WERI-Rb-1 (cell line): Measurements from ENCODE around the gene MAP3K8.

Experiments used
- DNase-seq: peaks from one replicate; pipeline ENCODE4 v3.0.0-alpha.2; 2020
- H3K27ac ChIP-seq: fragments of 250-450 bp; sonication (Bioruptor Pico); 2 replicates; pipeline ENCODE4 v1.5.1; 2020; ENCODE audit warnings: mild to moderate bottlenecking, moderate library complexity
- H3K27me3 ChIP-seq: fragments of 250-450 bp; sonication (Bioruptor Pico); 2 replicates; pipeline ENCODE4 v1.5.1; 2021; ENCODE audit warnings: mild to moderate bottlenecking, low read depth, moderate library complexity; ENCODE audit not compliant: insufficient read depth, severe bottlenecking
- H3K36me3 ChIP-seq: fragments of 250-450 bp; sonication (Bioruptor Pico); 2 replicates; pipeline ENCODE4 v1.5.1; 2020; ENCODE audit warnings: mild to moderate bottlenecking, moderate library complexity
- H3K4me3 ChIP-seq: 2 replicates; pipeline ENCODE4 v1.5.1; 2011; ENCODE audit warnings: low read depth, mild to moderate bottlenecking, control low read depth, low read length
- H3K9me3 ChIP-seq: fragments of 250-450 bp; sonication (Bioruptor Pico); 2 replicates; pipeline ENCODE4 v1.5.1; 2021; ENCODE audit warnings: mild to moderate bottlenecking, moderate library complexity; ENCODE audit not compliant: severe bottlenecking
- TF ChIP-seq, protein P1 (sequence below): IDR thresholded peaks from 2 replicates; pipeline ENCODE4 v1.5.1; 2011; ENCODE audit warnings: low read depth, mild to moderate bottlenecking, control low read depth, inconsistent platforms, low read length

The MAP3K8 gene

DNA sequence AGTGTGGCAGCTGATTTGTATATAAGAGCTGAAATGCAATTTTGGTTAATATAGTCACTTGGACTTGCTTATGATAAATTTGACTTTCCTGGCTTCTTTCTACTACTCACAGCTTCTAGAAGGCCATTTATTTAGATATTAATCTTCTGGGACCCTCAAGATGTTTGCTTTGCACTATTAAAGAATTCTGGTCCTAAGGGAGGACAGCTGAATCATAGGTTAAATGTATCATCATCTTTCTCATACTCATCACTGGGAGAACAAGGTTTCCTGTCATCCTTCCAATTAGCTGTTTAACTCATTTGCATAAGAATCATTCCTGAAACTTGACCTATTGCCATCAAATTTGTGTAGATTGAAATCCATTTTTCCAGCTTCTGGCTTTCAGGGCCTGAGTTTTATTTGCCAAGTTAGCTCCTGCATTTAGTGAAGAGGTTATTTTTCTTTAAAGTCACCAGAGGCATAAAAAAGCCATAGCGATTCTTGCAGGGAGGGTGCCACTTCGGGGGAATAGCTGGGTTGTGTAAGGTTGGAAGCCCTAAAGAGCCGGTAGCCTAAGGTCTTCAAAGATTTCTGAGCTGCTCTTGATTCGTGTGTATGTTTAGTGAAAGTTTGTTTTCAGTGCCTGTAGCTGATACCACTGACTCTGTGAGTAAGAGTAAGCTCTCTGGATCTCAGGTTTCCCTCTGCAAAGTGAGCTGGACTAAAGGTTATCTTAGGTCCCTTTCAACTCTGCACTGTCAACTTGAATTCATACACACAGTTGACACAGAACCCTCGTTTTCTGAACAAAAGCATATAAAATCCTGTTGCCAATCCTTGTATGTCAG is 4.3 kb downstream of the MAP3K8 start:
- TF ChIP-seq, protein P1, sequence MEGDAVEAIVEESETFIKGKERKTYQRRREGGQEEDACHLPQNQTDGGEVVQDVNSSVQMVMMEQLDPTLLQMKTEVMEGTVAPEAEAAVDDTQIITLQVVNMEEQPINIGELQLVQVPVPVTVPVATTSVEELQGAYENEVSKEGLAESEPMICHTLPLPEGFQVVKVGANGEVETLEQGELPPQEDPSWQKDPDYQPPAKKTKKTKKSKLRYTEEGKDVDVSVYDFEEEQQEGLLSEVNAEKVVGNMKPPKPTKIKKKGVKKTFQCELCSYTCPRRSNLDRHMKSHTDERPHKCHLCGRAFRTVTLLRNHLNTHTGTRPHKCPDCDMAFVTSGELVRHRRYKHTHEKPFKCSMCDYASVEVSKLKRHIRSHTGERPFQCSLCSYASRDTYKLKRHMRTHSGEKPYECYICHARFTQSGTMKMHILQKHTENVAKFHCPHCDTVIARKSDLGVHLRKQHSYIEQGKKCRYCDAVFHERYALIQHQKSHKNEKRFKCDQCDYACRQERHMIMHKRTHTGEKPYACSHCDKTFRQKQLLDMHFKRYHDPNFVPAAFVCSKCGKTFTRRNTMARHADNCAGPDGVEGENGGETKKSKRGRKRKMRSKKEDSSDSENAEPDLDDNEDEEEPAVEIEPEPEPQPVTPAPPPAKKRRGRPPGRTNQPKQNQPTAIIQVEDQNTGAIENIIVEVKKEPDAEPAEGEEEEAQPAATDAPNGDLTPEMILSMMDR = no peak
- no peaks in the 10 kb centered on the region for H3K27me3 ChIP-seq
- DNase-seq = no peak
- no peaks in the 10 kb centered on the region for H3K9me3 ChIP-seq
- no peak overlapping the region for H3K27ac ChIP-seq
- H3K36me3 ChIP-seq = no peaks in the 10 kb centered on the region
- H3K4me3 ChIP-seq = no peak overlapping the region

DNA sequence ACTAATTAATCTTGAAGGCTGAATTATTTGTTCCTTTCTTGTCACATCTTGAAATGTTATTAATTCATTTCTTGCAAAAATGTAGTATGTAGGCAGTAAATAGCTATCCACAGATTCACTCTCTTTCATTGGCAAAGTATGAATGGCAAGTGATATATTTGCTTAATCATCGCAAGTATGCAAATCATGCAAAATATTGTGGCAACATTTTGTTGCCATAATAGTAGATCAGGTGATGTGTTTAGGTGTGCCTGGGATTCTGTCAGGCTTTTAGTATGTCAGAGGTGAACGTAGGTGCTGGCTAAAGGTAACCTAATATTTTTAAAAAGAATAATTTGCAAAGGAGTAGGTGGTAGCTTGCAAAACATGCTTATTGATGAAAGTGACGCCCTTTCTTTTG is 5.9 kb downstream of the MAP3K8 start:
- Histone ChIP-seq H3K9me3 (no peaks in the 10 kb centered on the region), H3K27ac (no peak overlapping the region), H3K27me3 (no peaks in the 10 kb centered on the region), H3K4me3 (no peak overlapping the region), H3K36me3 (no peaks in the 10 kb centered on the region)
- DNase-seq = no peak
- TF ChIP-seq, protein P1 = no peak

DNA sequence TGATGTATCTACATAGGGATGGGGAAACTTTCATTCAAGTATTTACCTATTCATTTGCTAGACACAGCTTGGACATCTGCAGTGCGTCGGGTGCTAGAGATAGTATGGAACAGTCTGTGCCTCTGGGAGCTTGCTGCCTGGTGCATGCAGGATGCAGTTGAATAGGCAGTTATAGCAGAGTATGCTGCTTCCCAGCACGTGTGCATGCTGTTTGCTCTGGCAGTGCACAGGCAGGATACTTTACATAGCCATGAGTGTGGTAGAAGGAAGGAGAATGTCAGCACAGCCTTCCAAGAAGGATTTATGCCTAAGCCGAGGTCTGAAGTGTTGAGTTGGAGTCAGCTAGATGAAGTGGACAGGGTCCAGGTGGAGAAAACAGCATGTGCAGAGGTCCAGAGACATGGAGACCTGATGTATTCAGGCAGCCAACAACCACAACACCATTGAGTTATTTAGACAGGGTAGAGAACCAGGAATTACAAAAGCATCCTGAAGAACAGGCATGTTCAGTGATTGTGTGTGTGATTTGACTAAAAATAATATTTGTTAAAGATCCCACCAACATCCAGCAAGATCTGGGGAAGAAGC is 8.1 kb downstream of the MAP3K8 start:
- TF ChIP-seq, protein P1 = no peak
- Histone ChIP-seq H3K9me3 (no peaks in the 10 kb centered on the region), H3K4me3 (no peak overlapping the region), H3K27ac (no peak overlapping the region), H3K36me3 (no peaks in the 10 kb centered on the region), H3K27me3 (no peaks in the 10 kb centered on the region)
- DNase-seq = no peak

DNA sequence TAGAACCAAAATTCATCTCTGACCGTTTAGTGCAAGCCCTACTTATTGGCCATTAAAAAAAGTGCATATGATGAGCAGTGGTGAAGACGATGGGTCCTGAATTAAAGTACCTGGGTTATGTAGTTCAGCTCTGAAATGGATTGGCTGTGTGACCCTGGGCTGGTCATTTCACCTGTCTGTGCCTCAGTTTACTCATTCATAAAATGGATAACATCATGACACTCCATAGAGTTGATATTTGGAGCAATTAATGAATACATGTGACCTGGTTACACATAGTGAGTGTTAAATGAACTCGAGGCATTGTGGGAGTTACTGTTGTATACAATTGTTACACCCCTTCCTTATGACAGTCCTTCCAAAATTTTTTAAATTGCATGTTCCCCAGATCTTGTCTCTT is 9.1 kb downstream of the MAP3K8 start:
- TF ChIP-seq, protein P1 = no peak
- Histone ChIP-seq H3K36me3 (no peaks in the 10 kb centered on the region), H3K27ac (no peak overlapping the region), H3K27me3 (no peaks in the 10 kb centered on the region), H3K9me3 (no peaks in the 10 kb centered on the region), H3K4me3 (no peak overlapping the region)
- DNase-seq = no peak

DNA sequence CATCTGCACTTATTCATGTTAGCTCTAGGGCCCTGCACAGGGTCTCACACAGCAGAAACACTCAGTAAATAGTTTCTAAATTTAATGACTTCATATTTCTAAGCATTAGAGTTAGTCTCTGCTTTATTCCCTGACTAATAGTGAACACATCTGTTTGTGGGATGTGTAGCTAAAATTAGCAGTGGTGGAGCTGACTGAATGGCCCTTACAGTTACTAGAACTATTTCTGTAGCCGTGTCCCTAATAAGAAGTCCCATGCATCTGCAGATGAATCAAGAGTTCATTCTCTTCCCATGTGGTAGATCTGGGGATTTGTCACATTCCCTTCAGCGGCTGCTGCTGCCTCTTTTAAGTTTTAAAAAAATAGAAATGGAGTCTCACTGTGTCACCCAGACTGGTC is 11.7 kb downstream of the MAP3K8 start:
- Histone ChIP-seq H3K36me3 (no peaks in the 10 kb centered on the region), H3K27me3 (no peaks in the 10 kb centered on the region), H3K9me3 (no peaks in the 10 kb centered on the region), H3K4me3 (no peak overlapping the region), H3K27ac (no peak overlapping the region)
- DNase-seq = no peak
- TF ChIP-seq, protein P1 = no peak
